ENCODE measurements around the gene OPTN.

Gene OPTN

GRCh38 chr10:13086056-13086455, 13.9 kb upstream of the OPTN start:
- no peaks in the 10 kb centered on the region for H3K36me3 ChIP-seq
- H3K9me3 ChIP-seq = peaks cover 8 to 26% (median 21%) of the 10 kb centered on the region in 3 donors
- peaks cover 0 to 17% (median 7%) of the 10 kb centered on the region in 4 donors for H3K4me1 ChIP-seq
- no peaks in the 10 kb centered on the region for H3K27me3 ChIP-seq
- H3K27ac ChIP-seq = no peak overlapping the region
- intact Hi-C loops (cut with DNase I; ENCODE audit: low total_unique reads) = loop anchor here (10.0 kb wide), 1 partner anchor 831 kb away; no protein-coding TSS in a partner anchor
- H3K4me3 ChIP-seq = no peak overlapping the region
- DNase-seq = no peak
- TF ChIP-seq CTCF (IDR thresholded peaks at IDR 0.05) = no peak

- Histone ChIP-seq H3K4me1 (peaks cover 0 to 28% (median 7%) of the 10 kb centered on the region in 4 donors), H3K27me3 (no peaks in the 10 kb centered on the region), H3K36me3 (no peaks in the 10 kb centered on the region), H3K27ac (peak overlapping the region; percentile 12 to 69), H3K4me3 (no peak overlapping the region), H3K9me3 (peaks cover 8 to 20% (median 20%) of the 10 kb centered on the region in 3 donors)
- intact Hi-C loops (cut with DNase I; ENCODE audit: low total_unique reads) = loop anchor here (10.0 kb wide), 1 partner anchor 833 kb away; no protein-coding TSS in a partner anchor
- TF ChIP-seq CTCF (IDR thresholded peaks at IDR 0.05) = no peak
- DNase-seq = no peak
Measured at GRCh38 chr10:13087601-13087985, 12.4 kb upstream of the OPTN start.

- intact Hi-C loops (cut with DNase I; ENCODE audit: low total_unique reads) = loop anchor here (10.0 kb wide), 1 partner anchor 833 kb away; no protein-coding TSS in a partner anchor
- peak in 1 of 2 donors; percentile 34 for DNase-seq
- Histone ChIP-seq H3K27me3 (no peaks in the 10 kb centered on the region), H3K36me3 (no peaks in the 10 kb centered on the region), H3K27ac (peak overlapping the region; percentile 12 to 69), H3K9me3 (peaks cover 7 to 17% (median 16%) of the 10 kb centered on the region in 3 donors), H3K4me3 (no peak overlapping the region), H3K4me1 (peaks cover 0 to 28% (median 7%) of the 10 kb centered on the region in 4 donors)
- TF ChIP-seq CTCF (IDR thresholded peaks at IDR 0.05) = no peak
Measured at GRCh38 chr10:13087986-13088618, 11.9 kb upstream of the OPTN start.

GRCh38 chr10:13089345-13089744, 10.6 kb upstream of the OPTN start:
- Histone ChIP-seq H3K27me3 (no peaks in the 10 kb centered on the region), H3K36me3 (no peaks in the 10 kb centered on the region), H3K27ac (no peak overlapping the region), H3K9me3 (peaks cover 0 to 5% (median 4%) of the 10 kb centered on the region in 3 donors), H3K4me1 (peaks cover 0 to 28% (median 7%) of the 10 kb centered on the region in 4 donors), H3K4me3 (no peak overlapping the region)
- DNase-seq = no peak
- intact Hi-C loops (cut with DNase I; ENCODE audit: low total_unique reads) = loop anchor here (10.0 kb wide), 1 partner anchor 835 kb away; no protein-coding TSS in a partner anchor
- TF ChIP-seq CTCF (IDR thresholded peaks at IDR 0.05) = no peak

- Histone ChIP-seq H3K4me3 (no peak overlapping the region), H3K27me3 (no peaks in the 10 kb centered on the region), H3K4me1 (peaks cover 0 to 28% (median 7%) of the 10 kb centered on the region in 4 donors), H3K9me3 (no peaks in the 10 kb centered on the region), H3K36me3 (no peaks in the 10 kb centered on the region), H3K27ac (no peak overlapping the region)
- intact Hi-C loops (cut with DNase I; ENCODE audit: low total_unique reads) = no loop called here
- no peak for DNase-seq
- TF ChIP-seq CTCF (IDR thresholded peaks at IDR 0.05) = no peak
Measured at GRCh38 chr10:13090289-13090688, 9.7 kb upstream of the OPTN start.
